CD4-positive, alpha-beta T cell treated with Interleukin-15 for 1 hour (primary cell): ENCODE results near the gene B9D2.
A peak's percentile ranks its signal among the peaks of the same experiment; 100 is the strongest.
"Not testable (repeated sequence)": the region's sequence is repeated elsewhere in the genome, so short reads cannot be mapped to it uniquely, and the experiment has no call there.

Experiments
- DNase-seq: peaks from one replicate; pipeline ENCODE4 v3.0.0-alpha.2; 2020

Gene B9D2

GRCh38 chr19:41386442-41386841 lies 22.5 kb upstream of the B9D2 start:
- DNase-seq = no peak

GRCh38 chr19:41384351-41384750 lies 20.4 kb upstream of the B9D2 start:
- DNase-seq = no peak

- DNase-seq = not testable (repeated sequence)
These were observed 17.6 kb upstream of the B9D2 start for GRCh38 chr19:41381536-41381935.

GRCh38 chr19:41377977-41378709 lies 14.2 kb upstream of the B9D2 start:
- peak; percentile 25 for DNase-seq

- DNase-seq = no peak
These were observed 13.0 kb upstream of the B9D2 start for GRCh38 chr19:41376998-41377365.

GRCh38 chr19:41376241-41376997 lies 12.5 kb upstream of the B9D2 start, which contains the start of gene TMEM91:
Gene TMEM91 (plus strand): TSS chr19:41376533. CDS start chr19:41378310, 1,777 bp downstream.
- no peak for DNase-seq

GRCh38 chr19:41373993-41374392 lies 10.0 kb upstream of the B9D2 start:
- no peak for DNase-seq

- no peak for DNase-seq
These were observed 8.6 kb upstream of the B9D2 start for GRCh38 chr19:41372501-41372900.

GRCh38 chr19:41371541-41371940 lies 7.6 kb upstream of the B9D2 start:
- DNase-seq = no peak

GRCh38 chr19:41371119-41371518 lies 7.2 kb upstream of the B9D2 start:
- DNase-seq = not testable (repeated sequence)

- DNase-seq = no peak
These were observed 5.8 kb upstream of the B9D2 start for GRCh38 chr19:41369769-41370168.

- DNase-seq = no peak
These were observed 3.9 kb upstream of the B9D2 start for GRCh38 chr19:41367848-41368301.

GRCh38 chr19:41366089-41366488 lies 2.1 kb upstream of the B9D2 start:
- DNase-seq = no peak

- peak; percentile 24 for DNase-seq
These were observed 809 bp upstream of the B9D2 start for GRCh38 chr19:41364524-41365391.

- no peak for DNase-seq
These were observed 587 bp downstream of the B9D2 start for GRCh38 chr19:41363371-41363752.

GRCh38 chr19:41362143-41362847 lies 1.7 kb downstream of the B9D2 start:
- DNase-seq = no peak

- DNase-seq = no peak
These were observed 4.2 kb downstream of the B9D2 start for GRCh38 chr19:41359741-41360140.

- DNase-seq = no peak
These were observed 6.2 kb downstream of the B9D2 start for GRCh38 chr19:41357746-41358145.

- DNase-seq = peak; percentile 42
These were observed 6.8 kb downstream of the B9D2 start for GRCh38 chr19:41356984-41357739.

GRCh38 chr19:41355802-41356201 lies 8.1 kb downstream of the B9D2 start:
- no peak for DNase-seq

GRCh38 chr19:41355035-41355434 lies 8.9 kb downstream of the B9D2 start:
- no peak for DNase-seq
